ENCODE data around the gene WDR20. TPM values are rescaled to one million over a fixed set of nuclear protein-coding genes. Genes with fewer than 3 reads are reported as not detected.
"Not testable (repeated sequence)": the region's sequence is repeated elsewhere in the genome, so short reads cannot be mapped to it uniquely, and the experiment has no call there.

WDR20 gene, protein sequence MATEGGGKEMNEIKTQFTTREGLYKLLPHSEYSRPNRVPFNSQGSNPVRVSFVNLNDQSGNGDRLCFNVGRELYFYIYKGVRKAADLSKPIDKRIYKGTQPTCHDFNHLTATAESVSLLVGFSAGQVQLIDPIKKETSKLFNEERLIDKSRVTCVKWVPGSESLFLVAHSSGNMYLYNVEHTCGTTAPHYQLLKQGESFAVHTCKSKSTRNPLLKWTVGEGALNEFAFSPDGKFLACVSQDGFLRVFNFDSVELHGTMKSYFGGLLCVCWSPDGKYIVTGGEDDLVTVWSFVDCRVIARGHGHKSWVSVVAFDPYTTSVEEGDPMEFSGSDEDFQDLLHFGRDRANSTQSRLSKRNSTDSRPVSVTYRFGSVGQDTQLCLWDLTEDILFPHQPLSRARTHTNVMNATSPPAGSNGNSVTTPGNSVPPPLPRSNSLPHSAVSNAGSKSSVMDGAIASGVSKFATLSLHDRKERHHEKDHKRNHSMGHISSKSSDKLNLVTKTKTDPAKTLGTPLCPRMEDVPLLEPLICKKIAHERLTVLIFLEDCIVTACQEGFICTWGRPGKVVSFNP
- polyA plus RNA-seq (ENCODE audit: insufficient read length): 23.2 TPM

DNA sequence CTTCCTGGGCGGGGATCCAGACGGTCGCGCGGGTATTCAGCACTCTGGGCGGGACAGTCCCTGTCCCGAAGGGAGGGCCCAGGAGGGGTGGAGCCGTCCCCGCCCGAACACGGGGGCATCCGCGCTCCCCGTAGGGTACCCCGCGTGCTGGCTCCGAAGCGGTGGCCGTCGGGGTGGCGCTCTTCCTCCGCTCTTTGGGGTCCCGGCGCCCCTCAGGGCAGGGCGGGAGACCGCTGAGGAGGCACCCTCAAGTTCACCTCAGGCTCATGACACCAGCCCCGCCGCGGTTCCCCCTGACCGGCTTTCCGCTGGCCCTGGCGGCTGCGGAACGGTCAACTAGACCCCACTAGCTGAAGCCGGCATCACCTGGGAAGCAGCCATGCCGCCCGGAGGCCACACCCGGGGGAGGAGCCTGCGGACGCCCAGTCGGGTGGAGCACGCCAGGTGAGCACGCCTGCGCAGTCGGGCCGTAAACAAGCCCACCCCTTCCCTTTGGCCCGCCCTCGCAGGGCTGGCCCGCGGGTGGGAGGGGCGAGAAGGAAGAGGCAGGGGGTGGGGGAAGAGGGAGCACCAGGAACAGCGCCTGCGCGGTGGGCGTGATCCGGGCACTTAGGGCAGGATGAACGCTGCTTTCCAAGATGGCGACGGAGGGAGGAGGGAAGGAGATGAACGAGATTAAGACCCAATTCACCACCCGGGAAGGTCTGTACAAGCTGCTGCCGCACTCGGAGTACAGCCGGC is at the start of gene WDR20:
WDR20 (plus strand) TSS at position 612 of the 741 bp plus-strand sequence; CDS start at position 639, 27 bp downstream.
- peak; percentile 88 for DNase-seq (ENCODE audit: low read depth)

GRCh38 chr14:102090713-102091112 is 49.0 kb upstream of the WDR20 start:
- DNase-seq (ENCODE audit: low read depth): no peak

DNA sequence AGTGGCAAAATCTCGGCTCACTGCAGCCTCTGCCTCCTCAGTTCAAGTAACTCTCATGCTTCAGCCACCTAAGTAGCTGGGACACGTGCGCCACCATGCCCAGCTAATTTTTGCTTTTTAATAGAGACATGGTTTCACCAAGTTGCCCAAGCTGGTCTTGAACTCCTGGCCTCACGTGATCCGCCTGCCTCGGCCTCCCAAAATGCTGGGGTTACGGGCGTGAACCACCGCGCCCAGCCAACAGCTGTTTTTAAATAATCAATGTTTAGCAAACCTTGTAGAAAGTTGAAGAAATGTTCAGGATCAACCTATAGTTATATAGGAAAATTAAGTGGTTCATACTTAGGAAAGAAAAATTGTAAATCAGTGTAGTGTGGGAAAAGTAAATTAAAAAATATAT is 46.9 kb upstream of the WDR20 start:
- no peak for DNase-seq (ENCODE audit: low read depth)

GRCh38 chr14:102094101-102094500 is 45.6 kb upstream of the WDR20 start:
- no peak for DNase-seq (ENCODE audit: low read depth)

GRCh38 chr14:102095231-102095870 is 44.3 kb upstream of the WDR20 start:
- DNase-seq (ENCODE audit: low read depth): no peak

GRCh38 chr14:102095871-102096568 is 43.7 kb upstream of the WDR20 start:
- DNase-seq (ENCODE audit: low read depth): no peak

- no peak for DNase-seq (ENCODE audit: low read depth)
These were observed 43.0 kb upstream of the WDR20 start for GRCh38 chr14:102096569-102097188.

DNA sequence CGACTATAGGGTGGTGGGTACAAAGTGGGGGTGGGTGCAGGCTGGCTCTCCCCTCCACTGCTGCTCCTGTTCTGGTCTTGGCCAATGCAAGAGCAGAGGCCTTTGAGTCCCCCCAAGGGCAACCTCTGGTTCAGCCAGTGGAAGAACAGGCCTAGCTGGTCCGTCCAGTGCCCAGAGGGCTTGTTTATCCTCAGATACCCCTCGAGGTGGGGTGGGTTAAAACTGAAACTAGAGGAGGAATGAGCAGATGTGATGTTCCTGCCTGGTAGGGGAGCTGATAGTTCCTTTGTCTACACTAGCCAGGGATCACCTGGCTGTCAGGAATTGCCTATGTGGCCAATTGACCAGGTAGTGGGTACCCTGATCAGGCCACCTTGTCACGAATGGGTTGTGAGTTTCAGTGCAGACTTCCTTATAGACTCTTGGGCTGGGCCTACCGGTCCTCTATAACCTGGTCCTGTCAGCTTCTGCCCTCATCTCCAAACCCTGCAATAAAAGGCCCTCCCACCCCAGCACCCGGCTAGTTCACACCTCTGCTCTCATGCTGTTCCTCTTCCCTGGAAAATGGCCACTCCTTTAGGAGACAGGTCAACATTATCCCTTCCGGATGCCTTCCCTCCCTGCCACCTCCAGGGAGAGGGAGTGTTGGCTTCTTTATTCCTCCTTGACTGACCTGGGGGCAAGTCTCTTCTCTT is 42.1 kb upstream of the WDR20 start:
- DNase-seq (ENCODE audit: low read depth): no peak

- no peak for DNase-seq (ENCODE audit: low read depth)
These were observed 36.5 kb upstream of the WDR20 start for GRCh38 chr14:102103062-102103695.

- DNase-seq (ENCODE audit: low read depth): no peak
These were observed 34.3 kb upstream of the WDR20 start for GRCh38 chr14:102105369-102105768.

DNA sequence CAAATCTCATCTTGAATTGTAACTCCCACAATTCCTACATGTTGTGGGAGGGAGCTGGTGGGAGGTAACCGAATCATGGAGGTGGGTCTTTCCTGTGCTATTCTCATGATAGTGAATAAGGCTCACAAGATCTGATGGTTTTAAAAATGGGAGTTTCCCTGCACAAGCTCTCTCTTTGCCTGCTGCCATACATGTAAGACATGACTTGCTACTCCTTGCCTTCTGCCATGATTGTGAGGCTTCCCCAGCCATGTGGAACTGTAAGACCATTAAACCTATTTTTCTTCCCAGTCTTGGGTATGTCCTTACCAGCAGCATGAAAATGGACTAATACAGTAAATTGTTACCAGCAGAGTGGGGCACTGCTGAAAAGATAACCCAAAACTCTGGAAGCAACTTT is 30.4 kb upstream of the WDR20 start:
- not testable (repeated sequence) for DNase-seq (ENCODE audit: low read depth)

GRCh38 chr14:102111101-102111500 is 28.6 kb upstream of the WDR20 start:
- no peak for DNase-seq (ENCODE audit: low read depth)

DNA sequence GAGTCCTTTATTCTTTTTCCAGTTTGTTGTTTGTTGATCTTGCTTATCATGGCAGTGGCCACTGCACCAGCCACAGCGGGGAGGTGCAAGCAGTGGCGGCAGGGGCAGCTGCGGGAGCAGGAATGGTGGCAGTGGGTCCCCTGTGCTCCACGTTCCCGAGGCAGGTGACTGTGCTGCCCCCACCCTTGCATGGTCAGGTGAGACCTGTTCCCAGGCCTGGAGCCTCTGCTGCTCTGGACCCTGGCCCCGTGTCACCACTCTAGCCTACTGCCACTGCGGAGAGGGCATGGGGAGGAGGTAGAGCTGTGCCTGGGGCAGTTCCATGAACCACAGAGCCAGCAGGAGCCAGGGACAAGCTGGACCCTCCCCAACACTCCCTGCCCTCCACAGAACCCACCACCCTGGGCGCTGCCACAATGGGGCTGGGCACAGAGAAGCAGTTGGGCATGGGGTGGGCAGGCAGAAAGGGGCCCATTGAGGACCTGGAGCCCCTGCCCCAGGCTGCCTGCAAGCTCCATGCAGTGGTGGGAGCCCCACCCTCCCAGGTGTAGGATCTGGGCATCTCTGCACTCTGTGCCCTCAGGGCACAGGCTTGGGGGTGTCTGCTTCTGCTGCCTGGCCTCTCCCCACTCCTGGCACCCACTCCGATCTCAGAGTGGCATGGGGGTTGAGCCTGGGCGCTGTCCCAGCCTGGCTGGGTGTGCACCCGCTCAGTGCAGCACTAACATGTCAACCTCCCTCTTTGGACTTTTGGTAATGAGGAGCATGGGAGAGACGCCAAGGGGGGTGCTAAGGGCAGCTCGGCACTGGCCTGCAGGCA is 23.1 kb upstream of the WDR20 start:
- no peak for DNase-seq (ENCODE audit: low read depth)

DNA sequence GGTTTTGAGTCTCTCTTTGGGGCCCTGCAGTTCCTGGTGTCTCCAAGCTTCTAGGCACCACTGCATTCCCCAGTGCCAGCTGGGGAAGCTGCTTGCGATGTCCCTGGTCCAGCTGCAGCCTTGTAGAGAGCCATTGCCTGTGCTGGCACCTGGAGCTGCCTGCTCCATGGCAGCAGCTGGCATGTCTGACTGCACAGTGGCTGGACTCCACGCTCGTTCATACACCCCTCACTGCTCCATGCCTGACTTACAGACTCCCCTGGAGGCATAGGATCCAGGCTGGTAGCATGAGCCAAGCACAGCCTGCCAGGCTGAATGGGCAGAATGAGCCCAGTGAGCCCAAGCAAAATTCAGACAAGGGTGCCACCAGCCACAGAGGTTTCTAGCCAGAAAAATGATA is 21.8 kb upstream of the WDR20 start:
- no peak for DNase-seq (ENCODE audit: low read depth)

DNA sequence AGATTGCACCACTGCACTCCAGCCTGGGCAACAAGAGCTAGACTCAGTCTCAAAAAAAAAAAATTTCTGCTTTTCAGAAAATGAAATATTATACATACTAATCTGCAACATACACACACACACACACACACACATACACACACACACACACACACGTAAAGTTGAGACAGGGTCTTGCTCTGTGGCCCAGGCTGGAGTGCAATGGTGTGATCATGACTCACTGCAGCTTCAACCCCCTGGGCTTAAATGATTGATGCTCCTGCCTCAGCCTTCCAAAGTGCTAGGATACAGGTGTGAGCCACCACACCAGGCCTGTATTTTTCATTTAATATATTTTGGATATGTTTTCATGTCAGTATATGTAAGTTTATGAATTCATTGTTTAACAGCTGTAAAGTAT is 18.8 kb upstream of the WDR20 start:
- no peak for DNase-seq (ENCODE audit: low read depth)

- no peak for DNase-seq (ENCODE audit: low read depth)
These were observed 18.1 kb upstream of the WDR20 start for GRCh38 chr14:102121567-102121966.

- no peak for DNase-seq (ENCODE audit: low read depth)
These were observed 15.3 kb upstream of the WDR20 start for GRCh38 chr14:102124419-102124818.

GRCh38 chr14:102125546-102125945 is 14.2 kb upstream of the WDR20 start:
- DNase-seq (ENCODE audit: low read depth): no peak

DNA sequence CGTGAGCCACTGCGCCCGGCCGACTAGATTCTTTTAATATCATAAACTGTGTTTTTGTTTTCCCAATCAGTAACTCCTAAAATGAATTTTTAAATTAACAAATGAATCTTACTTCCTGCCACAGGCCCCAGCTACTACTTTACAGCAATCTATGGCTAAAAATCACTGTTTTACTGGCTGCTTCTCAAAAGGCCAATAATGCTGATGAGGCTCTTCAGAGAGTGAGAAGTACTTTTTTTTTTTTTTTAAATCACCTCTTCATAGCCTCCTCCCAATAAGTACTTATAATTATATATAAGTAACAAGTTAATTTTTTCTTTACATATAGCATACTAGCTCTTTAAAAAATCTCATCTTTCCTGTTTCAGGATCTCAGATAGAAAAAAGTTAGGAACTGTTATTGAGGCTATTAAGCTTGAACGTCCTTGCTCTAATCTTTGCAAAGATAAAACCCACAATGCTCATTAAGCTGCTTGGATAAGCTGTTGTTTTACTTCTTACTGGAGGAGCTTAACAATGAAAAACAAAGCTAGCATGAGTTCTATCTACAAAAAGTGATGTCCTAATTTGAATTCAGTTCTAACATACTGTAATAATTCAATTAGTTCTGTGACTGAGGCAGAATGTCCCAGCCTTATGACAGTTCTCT is 12.8 kb upstream of the WDR20 start:
- no peak for DNase-seq (ENCODE audit: low read depth)
